HG03097 (cell line): ENCODE measurements around the gene KLHDC10.
A peak's percentile ranks its signal among the peaks of the same experiment; 100 is the strongest.
"Not testable (repeated sequence)": the region's sequence is repeated elsewhere in the genome, so short reads cannot be mapped to it uniquely, and the experiment has no call there.

ENCODE experiments used
- ATAC-seq: cut with Tn5 transposase; IDR thresholded peaks from one replicate; pipeline ENCODE4 v1.9.1; 2021; ENCODE audit not compliant: unreplicated experiment, low FRiP score

Gene KLHDC10

GRCh38 chr7:130139193-130139960, 69.0 kb downstream of the KLHDC10 start:
- no peak for ATAC-seq

DNA sequence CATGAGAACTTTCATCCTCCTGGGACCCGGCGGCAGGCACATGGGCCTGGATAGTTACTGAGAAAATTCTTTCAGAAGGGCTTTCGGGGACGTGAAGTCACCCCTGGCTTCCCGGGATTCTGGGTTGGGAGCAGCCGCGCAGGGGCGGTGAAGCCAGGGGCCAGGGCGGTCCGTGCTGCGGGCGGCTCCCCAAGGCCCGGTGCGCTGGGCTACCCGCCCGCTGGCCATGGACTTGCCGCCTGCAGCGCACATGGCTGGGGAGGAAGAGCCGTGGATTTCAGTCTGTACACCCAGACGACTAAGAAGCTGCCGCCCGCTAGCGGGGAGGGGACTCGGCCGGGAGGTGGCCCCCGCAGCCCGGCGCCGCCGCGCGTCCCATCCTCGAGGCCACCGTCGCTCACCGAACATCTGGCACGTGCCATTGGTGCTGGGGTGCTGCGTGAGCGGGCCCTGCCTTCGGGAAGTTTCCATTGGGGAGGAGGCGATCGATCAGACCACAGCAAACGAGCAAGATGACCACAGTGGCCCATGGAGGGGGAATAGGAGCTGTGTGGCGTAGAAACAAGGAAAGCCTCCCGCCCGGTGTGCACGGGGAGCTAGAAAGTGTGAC, 70.3 kb downstream of the KLHDC10 start:
- ATAC-seq = no peak

GRCh38 chr7:130141161-130141883, 71.0 kb downstream of the KLHDC10 start:
- ATAC-seq = peak; percentile 57

DNA sequence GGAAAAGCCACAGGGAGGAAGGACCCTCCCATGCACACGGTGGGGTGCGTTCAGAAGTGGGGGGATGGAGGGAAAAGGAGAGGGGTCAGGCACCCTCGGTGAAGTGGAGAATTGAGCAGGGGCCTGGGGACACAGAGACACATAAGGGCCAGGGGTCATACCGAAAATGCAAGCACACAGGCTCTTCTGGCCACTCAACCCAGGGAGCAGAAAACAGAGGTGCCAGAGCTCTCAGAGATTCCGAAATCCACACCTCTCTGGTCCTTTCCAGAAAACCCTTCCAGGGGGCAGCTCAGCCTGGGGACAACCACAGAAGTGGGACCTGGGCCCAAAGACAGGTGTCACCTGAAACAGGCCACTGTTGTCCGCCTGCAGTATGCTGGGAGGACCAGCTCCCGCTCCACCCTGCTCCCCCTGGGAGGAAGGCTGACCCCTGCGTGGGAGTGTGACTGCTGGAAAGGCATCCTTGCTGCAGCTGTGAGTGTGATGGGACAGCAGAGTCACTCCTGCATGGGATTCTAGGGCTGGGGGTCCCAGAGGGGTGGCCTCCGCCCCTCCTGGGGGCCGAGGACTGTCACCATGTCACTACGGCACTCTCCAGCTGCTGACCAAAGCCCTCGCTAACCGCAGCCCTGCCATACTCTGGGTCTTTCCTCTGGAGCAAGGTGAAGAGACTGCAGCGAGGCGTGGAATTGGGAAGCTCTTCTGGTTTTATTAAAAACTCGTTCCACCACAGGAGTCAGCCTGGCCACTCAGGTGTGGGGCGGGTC, 71.7 kb downstream of the KLHDC10 start:
- no peak for ATAC-seq

- no peak for ATAC-seq
Measured at GRCh38 chr7:130142654-130143333, 72.5 kb downstream of the KLHDC10 start.

GRCh38 chr7:130143334-130143732, 73.0 kb downstream of the KLHDC10 start:
- ATAC-seq = no peak

DNA sequence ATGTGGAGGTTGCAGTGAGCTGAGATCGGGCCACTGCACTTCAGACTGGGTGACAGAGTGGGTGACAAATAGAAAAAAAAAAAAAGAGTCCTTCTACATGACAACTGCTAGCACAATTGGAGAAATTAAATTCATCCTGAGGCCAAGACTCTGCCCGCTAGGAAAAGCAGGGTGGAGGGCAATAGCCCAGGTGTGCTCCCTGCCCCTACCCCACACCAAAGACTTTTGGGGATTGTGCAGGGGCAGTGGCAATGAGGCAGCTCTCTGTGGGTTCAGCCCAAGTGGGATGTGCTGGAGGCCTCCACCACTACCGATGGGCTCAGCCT, 73.6 kb downstream of the KLHDC10 start:
- ATAC-seq = no peak

DNA sequence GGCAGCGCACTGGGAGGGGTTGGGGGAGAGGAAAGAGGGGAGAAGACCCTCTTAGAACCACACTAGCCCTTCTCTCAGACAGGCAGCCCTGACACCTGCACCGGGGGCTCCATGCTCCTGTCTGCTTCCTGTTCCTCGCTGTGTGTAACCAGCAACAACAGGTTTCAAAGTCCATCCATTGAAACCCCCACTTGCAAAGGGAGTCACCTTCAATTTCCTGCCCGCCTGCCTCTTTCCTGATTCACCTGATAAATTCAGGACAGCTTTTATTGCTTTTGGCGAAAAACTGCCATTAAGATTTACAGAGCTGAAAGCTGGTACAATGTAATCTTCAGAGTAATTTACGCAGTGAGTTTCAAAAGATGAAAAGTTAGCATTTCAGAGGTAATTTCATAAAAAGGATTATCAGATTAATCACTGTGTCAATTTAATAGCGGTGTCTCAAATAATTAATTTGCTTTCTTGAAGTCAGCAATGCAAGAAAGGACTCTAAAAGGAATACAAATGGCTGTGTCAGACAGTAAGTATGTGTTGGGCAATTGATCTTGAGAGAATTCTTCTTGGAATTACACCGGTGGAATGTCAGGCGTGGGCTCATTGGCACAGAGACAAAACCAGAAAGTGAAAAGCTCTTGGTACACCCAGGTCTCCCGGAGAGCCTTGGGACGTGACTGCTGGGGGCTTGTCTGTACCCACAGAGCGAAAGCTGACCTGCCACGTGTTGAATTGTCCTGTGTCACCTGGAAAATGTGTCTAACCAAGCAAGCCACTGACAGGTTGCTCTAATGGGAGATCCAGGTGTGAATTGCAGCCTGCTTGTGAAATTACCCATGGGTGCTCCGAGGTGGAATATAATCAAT, 74.2 kb downstream of the KLHDC10 start:
- ATAC-seq = no peak

GRCh38 chr7:130145424-130146100, 75.2 kb downstream of the KLHDC10 start:
- no peak for ATAC-seq

GRCh38 chr7:130146142-130146541, 75.8 kb downstream of the KLHDC10 start:
- ATAC-seq = not testable (repeated sequence)

DNA sequence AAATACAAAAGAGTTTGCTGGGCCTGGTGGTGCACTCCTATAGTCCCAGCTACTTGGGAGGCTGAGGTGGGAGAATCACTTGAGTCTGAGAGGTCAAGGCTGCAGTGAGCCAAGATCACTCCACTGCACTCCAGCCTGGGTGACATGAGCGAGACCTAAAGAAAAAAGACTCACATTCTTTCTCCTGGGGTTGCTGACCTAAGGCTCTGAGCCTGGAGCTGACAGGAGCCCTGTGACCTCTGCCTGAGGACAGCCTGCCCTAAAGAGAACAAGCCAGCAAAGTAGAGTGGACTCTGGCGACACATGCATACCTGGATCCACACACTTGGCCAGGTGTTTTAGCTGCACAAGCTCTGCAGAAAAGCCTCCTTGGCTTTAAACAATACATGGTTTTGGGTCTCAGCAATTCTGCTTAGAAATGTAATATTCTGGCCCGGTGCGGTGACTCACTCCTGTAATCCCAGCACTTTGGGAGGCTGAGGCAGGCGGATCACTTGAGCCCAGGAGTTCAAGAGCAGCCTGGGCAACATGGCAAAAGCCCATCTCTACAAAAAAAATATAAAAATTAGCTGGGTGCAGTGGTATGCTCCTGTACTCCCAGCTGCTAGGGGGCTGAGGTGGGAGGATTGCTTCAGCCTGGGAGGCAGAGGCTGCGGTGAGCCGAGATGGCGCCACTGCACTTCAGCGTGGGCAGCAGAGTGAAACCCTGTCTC, 76.5 kb downstream of the KLHDC10 start:
- no peak for ATAC-seq

- ATAC-seq = no peak
Measured at GRCh38 chr7:130147710-130148325, 77.5 kb downstream of the KLHDC10 start.

DNA sequence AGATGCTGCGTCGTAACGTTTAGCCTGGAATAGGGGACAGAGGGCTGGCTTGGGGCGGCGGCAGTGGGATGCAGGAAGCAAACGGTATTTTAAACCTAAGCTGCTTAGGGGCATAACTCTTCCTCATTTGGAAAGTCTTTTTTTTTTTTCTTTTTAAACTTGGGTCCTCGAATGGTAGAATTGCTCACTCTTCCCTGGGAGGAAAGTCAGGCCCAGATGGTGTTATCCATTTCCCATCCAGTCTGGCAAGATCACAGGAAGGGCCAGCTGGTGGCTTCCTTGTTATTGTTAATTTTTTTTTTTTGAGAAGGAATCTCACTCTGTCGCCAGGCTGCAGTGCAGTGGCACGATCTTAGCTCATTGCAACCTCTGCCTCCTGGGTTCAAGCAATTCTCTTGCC, 78.2 kb downstream of the KLHDC10 start:
- no peak for ATAC-seq

GRCh38 chr7:130149281-130150139, 79.2 kb downstream of the KLHDC10 start:
- ATAC-seq = no peak

- ATAC-seq = no peak
Measured at GRCh38 chr7:130150587-130150986, 80.3 kb downstream of the KLHDC10 start.

DNA sequence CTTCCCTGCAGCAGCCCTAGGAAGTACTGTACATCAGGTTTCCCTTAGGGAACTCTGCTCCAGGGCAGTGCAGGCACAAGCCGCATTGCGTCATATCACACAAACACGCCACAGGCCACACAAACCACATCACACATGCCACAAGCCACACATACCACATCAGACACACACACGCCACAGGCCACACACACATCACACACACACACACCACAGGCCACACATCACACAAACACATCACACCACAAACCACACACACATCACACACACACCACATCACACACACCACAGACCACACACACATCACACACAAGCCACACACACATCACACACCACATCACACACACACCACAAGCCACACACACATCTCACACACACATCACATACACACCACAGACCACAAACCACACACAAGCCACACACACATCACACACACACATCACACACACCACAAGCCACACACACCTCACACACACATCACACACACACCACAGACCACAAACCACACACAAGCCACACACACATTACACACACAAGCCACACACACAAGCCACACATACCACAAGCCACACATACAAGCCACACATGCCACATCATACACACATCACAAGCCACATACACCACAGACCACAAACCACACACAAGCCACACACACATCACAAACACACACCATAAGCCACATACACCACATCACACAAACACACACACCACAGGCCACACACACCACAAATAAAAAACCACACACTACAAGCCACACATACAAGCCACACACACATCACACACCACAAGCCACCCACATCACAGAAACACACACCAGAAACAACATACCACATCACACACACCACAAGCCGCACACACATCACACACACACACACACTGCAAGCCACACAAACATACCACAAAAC, 81.5 kb downstream of the KLHDC10 start:
- no peak for ATAC-seq
